ENCODE measurements around the gene FAM53C.

DNA sequence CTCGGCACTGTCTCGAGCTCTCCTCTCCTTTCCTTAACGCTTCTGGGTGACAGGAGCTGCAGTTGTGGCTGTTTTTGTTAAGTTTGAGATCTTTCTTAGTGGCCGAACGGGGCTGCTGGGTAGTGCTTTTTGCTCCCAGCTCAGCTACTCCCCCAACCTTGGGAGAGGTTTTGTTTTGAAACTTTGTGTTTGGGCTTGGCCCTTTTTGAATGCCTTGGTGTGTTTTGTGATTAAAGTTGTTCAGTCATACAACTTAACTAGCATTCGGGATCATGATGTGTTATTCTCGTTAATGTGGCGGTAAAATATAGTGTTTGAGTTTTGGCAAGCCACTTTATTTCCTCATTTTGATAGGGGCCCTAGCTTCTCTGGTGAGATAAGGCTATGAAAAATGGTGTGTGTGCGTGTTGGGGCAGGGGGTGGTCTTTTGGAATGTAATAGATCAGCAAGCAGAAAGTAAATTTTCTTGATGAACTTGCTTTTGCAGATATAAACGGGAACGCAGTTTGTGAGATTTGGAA is 15.6 kb downstream of the FAM53C start:
- TF ChIP-seq, protein P1, sequence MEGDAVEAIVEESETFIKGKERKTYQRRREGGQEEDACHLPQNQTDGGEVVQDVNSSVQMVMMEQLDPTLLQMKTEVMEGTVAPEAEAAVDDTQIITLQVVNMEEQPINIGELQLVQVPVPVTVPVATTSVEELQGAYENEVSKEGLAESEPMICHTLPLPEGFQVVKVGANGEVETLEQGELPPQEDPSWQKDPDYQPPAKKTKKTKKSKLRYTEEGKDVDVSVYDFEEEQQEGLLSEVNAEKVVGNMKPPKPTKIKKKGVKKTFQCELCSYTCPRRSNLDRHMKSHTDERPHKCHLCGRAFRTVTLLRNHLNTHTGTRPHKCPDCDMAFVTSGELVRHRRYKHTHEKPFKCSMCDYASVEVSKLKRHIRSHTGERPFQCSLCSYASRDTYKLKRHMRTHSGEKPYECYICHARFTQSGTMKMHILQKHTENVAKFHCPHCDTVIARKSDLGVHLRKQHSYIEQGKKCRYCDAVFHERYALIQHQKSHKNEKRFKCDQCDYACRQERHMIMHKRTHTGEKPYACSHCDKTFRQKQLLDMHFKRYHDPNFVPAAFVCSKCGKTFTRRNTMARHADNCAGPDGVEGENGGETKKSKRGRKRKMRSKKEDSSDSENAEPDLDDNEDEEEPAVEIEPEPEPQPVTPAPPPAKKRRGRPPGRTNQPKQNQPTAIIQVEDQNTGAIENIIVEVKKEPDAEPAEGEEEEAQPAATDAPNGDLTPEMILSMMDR (IDR thresholded peaks at IDR 0.05; ENCODE audit: extremely low read depth in 1 of 2, insufficient read depth in 1 of 2, low read depth in 1 of 2, low read length in 2 of 2) = no peak
- TF ChIP-seq JUN (IDR thresholded peaks at IDR 0.05; ENCODE audit: borderline replicate concordance, insufficient read depth, insufficient read length, low read depth) (no peak), POLR2AphosphoS5 (IDR thresholded peaks at IDR 0.05; ENCODE audit: insufficient read depth, low read depth, low read length) (no peak), EZH2 (IDR thresholded peaks at IDR 0.05; ENCODE audit: borderline replicate concordance, low read depth, low read length, severe bottlenecking) (no peak)
